DND-41 (cell line): ENCODE data around the gene SRRM2.

Source experiments
- CTCF ChIP-seq: IDR thresholded peaks from 2 replicates; pipeline ENCODE4 v1.5.1; 2012; ENCODE audit warnings: borderline replicate concordance, low read length, moderate library complexity, mild to moderate bottlenecking; ENCODE audit not compliant: poor library complexity, severe bottlenecking; ENCODE audit errors: extremely low read depth
- EZH2 ChIP-seq: IDR thresholded peaks from 3 replicates; pipeline ENCODE4 v1.6.1; 2012; ENCODE audit warnings: borderline replicate concordance, low read depth, mild to moderate bottlenecking, moderate library complexity, low read length, inconsistent platforms; ENCODE audit not compliant: severe bottlenecking

GRCh38 chr16:2749936-2750335 lies 2.5 kb upstream of the SRRM2 start:
- TF ChIP-seq CTCF, result no peak
- no peak for TF ChIP-seq EZH2
